Measurements from ENCODE around the gene JAKMIP1.

GRCh38 chr4:6179362-6179761, 21.0 kb downstream of the JAKMIP1 start:
- TF ChIP-seq REST (IDR thresholded peaks at IDR 0.05; ENCODE audit: low read depth): no peak
- no peak for TF ChIP-seq EP300 (IDR thresholded peaks at IDR 0.05; ENCODE audit: borderline replicate concordance)
- TF ChIP-seq CREB1 (IDR thresholded peaks at IDR 0.05; ENCODE audit: low read depth): no peak
- no peak for TF ChIP-seq FOXM1 (IDR thresholded peaks at IDR 0.05; ENCODE audit: borderline replicate concordance, low read depth)
- no peak for TF ChIP-seq YY1 (IDR thresholded peaks at IDR 0.05; ENCODE audit: low read depth)
- TF ChIP-seq, protein P1, sequence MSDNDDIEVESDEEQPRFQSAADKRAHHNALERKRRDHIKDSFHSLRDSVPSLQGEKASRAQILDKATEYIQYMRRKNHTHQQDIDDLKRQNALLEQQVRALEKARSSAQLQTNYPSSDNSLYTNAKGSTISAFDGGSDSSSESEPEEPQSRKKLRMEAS (IDR thresholded peaks at IDR 0.05): no peak
- TF ChIP-seq RAD21 (IDR thresholded peaks at IDR 0.05; ENCODE audit: low read depth): no peak
- no peak for TF ChIP-seq USF1 (IDR thresholded peaks at IDR 0.05)
- TF ChIP-seq TEAD4 (IDR thresholded peaks at IDR 0.05): no peak
- TF ChIP-seq CEBPB (IDR thresholded peaks at IDR 0.05): no peak
- TF ChIP-seq EGR1 (IDR thresholded peaks at IDR 0.05): no peak
- no peak for TF ChIP-seq TAF1 (IDR thresholded peaks at IDR 0.05; ENCODE audit: low read depth)
